GM19240 (cell line): Measurements from ENCODE around the gene SYMPK.
A peak's percentile ranks its signal among the peaks of the same experiment; 100 is the strongest.
"Not testable (repeated sequence)": the region's sequence is repeated elsewhere in the genome, so short reads cannot be mapped to it uniquely, and the experiment has no call there.

Experiments
- DNase-seq: peaks from one replicate; pipeline ENCODE4 v3.0.0; 2011; ENCODE audit warnings: low spot score; ENCODE audit not compliant: insufficient read length

The SYMPK gene

DNA sequence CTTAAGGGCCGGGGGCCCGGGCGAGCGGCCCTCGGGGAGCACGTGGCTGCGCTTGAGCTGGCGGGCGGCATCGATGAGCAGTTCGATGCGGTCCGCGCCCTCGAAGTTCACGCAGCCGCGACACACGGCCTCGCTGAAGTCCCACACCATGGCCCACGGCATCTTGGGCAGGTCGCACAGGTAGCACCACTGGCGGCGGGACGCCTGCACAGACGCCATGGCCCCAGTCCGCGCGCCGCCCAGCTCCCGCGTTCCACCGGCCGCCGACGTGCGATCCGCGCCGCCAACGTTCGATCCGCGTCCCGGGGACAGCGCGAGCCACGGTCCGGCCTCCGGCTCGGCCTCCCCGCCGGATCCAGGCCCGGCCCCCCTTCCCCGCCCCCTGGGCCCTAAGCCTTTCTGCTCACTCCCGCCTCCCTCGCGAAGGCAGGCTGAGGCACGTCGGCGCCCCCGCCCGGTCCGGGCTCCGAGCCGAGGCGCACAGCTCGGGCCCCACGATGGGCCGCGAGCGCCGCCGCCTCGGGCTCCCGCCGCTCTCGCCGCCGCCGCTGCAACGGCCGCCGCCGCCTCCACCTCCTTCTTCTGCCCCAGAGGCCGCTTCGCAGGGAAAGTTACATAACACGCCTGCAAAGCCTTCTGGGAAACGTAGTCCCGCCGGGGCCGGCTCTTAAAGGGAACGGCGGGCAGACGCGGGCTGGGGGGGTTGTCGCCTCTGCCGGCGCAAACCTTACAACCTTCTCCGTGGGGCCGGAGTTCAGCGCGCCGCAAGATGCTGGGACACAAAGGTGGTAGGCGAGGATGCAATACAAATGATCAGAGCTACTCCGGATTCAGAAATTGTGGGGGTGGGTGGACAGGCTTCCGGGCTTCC, 22.8 kb upstream of the SYMPK start, which contains the start of gene IRF2BP1:
Gene IRF2BP1, minus strand, starts transcription at position 586 of the 871 bp plus-strand sequence. Its CDS starts 367 bp downstream, at position 219.
- DNase-seq = peak; percentile 88

DNA sequence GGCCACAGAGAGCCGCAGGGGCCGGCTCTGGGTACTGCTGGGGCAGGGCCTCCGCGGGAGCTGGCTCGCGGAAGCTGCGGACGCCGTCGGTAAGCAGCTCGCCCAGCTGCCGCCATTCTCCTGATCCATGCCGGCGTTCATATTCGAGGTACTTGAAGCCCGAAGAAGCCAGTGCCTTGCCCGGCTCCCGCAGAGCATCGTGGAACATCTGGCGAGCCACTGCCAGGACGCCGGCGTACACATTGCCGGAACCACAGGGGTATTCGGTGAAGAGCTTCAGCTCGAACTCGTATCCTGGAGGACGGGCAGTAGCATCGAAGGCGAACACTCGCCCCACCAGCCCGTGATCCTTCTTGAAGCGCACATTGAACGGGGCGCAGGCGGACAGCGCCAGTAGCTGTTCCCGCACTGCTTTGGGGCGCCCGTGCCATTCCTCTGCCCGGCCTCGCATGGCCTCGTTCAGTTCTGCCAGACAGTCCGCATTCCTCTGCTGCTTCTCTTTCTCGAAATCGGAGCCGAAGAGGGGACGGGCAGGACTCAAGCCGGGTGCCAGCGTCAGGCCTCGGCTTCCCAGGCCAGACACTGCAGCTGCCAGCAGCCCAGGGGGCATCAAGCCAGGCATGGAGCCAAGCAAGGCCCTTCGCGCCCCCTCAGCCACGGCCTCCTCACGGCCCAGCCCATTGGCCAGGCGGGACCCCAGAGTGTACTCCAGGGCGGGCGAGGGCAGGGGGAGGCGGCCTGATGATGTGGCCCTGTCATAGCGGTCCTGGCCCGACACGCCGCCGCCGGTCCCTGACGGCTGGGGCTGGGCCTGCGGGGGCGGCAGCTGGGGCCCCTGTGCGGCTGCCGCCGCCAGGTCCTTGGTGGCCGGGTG, 22.0 kb upstream of the SYMPK start:
- no peak for DNase-seq

DNA sequence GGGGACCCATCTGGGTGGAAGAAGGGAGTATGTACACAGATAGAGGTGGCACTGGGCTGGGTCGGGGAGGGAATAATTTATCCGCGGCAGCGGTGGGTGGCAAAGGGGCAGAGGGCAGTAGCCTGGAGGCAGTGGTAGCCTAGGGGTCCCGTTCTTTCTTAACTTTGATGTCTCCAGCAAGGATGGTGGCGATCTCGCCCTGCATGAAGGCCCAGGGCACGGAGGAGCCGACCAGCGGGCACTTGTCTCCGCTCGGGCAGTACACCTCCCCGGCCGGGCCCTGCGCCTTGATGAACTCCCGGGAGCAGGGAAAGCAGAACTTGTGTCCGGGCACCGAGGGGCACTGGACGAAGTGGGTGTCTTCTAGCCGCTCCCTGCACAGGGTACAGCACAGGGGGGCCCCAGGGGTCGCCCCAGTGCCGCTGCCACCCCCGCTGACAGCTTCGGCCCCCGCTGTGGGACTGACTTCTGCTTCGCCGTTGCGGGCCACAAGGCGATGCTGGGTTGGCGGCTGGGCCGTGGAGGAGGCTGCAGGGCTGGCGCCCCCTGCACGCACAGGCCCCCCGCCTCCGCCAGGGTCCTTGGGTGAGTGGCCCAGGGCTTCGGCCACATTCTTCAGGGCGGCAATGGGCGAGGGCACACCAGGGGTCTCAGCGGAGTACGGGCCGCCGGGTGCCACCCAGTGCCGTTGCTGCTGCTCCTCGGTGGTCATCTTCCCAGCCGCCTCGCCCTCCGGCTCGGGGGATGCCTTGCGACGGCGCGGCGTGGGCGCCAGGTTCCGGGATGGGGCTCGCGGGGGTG, 21.1 kb upstream of the SYMPK start:
- DNase-seq = no peak

DNA sequence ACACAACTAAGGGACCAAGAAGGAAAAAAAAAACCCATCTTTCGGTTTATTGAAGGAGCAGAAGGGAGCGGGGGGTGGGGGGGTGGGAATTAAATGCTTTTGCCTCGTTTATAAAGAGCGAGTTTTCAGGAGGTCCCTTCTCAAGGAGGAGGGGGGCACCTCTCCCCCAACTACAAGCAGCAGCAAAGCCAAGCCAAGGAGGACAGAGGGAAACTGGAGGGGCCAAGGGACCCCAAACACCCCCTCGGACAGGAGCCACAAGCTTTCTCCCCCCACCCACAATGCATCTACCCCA, 20.6 kb upstream of the SYMPK start:
- DNase-seq = no peak

DNA sequence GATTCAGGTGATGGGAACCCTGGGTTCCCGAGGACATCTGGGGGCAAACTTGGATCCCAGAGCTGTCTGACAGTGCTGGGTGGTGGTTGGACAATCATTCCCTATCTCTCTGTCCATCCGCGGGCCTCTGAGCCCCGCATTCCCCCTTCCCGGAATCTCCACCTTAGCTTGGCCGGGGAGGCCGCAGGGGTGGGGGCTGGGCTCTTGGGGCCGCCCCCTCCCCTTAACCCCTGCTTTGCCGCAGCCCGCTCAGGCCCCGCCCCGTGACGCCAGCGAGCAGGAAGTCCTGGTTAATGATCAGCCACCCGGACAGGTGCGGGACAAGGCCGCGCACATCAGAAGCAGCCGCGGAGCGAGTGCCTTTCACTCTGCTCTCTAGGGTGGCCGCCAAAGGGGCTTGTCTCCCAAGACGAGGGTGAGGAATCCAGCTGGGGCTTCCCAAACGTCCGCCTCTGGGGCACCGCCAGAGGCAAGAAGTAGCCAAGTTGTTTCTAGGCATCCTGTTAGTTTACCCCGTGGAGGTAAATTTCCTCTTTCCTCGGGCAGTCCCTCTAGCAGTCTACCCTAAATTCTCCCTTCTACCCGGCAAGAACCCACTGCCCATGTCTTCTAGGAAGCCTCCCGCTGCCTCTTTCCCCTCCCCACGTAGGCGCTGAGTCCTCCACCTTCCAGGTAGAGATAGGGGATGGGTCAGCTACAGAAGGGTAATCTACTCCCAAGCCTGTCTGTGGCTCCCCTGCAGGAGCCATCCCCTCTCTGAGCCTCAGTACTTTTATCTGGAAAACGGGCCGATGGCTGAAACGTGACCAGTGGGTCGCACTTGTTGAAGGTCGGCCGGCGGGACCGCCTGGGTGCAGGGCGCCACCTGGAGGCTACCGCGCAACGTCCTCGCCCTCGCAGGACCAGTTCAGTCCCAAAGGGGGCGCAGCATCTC, 20.0 kb upstream of the SYMPK start:
- peak; percentile 70 for DNase-seq

DNA sequence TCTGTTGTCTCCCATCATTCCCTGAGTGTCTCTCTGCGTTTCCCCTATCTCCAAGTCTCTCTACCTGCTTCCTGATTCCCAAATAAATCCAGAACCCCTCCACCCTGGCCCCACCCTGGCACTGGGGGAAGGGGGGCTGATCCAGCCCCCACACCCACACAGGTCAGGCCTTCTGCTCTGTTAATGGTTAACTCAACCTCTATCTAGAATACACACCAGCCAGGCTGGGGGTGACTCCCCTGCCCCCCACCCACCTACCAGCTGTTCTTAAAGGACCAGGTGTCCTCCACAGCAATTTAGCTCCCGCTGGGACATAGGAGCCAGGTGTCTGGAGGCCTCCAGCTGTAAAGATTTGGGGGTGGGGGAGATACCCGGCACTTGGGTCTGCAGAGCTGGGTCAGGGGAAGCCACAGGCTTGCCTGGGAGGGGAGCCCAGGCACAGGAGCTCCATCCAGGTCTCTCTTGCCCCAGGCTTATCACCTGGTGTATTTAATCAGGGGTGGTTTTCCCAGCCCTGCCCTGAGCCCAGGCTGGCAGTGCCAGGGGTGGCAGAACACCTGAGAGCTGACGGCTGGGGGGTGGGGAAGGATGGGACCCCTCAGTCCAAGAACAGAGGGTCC, 19.1 kb upstream of the SYMPK start:
- no peak for DNase-seq

DNA sequence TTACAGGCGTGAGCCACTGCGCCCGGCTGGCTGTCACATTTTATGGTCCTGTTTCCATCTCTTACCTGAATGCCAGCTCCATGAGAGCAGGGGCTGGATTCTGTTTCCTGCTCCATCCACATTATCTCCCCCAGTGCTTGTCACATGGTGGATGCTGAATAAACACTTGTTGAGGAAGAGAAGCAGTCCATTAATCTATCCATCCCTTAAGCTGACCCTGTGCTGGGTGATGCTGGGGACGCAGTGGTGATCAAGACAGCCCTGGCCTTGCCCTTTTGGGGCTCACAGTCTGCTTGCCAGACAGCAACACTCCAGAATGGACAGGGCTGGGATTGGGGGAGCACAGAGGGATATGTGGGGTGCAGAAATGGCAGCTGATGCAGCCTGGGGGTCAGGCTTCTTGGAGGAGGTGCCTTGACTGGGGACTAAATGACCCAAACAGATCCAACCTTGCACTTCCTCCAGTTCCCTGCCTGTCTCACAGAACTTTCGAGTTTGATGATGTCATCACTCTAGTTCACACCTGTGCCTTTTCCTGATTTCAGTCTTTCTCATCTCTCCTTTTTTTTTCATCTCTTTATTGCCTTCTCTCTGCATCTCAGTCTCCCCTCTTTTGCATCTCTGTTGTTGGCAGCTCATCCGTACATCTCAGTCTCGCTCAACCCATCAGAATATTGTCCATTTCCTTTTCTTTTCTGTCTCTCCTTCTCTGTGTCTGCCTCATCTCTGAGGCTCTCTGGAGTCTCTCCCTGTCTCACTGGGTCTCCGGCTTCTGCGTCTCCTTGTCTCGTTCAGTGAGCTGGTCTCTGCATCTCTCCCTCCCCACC, 18.3 kb upstream of the SYMPK start:
- DNase-seq = no peak

DNA sequence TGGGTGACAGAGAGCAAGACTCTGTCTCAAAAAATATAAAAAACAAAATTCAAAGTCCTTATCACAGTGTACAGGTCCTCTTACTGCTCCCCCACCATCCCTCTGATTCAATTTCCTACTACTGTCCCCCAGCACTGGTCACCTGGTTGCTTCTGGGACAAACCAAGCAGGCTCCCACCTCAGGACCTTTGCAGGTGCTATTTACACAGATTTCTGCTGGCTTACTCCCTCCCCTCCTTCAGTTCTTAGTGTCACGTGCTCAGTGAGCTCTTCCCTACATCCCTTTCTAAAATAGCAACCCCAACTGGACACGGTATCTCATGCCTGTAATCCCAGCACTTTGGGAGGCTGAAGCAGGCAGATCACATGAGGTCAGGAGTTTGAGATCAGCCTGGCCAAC, 17.0 kb upstream of the SYMPK start:
- no peak for DNase-seq

DNA sequence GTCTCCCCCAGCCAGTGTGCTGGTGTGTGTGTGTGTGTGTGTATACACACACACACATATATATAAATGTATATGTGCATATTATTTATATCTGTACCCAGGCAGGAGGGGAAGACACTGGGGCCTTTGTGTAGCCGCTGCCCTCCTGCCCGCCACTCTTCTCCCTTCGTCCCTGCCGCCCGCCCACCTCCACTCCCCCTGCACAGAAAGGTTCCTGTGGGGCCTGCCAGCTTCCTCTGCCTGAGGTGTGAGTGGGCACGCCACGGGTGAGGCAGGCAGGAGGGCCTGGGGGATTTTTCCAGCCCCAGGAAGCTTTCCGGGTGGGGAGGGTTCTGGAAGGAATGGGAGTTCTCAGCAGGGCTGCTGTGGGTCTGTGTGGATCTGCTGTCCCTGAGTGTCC, 16.1 kb upstream of the SYMPK start:
- no peak for DNase-seq

DNA sequence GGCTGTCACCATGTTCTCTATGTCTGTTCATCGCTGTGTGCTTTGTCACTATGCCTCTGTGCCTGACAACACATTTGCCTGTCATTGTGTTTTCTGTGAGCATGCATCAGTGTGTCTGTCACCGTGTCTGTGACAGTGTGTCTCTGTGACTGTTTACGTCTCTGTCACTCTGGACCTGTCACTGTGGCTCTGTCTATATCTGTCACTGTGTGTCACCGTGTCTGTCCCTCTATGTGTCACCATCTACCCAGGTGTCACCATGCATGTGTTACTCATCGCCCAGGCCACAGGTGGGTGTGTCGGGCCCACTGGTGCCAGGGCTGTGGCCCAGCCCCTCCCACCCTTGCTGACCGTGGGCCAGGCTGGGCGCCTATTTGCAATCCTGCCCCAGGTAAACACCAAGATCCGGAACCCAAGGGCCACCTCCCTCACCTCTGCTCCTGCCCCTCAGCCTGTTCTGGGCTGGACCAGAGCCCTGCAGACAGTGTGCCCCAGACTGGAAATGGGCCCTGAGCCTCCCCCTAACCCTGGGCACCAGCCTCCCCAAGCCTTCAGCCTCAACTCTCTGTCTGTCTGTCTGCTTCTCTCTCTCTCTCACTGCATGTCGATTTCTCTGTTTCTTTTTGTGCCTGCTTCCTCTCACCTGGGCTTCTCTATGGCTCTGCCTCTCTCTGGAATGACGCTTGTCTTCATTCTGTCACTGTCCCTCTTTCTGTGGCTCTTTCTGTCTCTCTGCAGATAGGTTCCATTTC, 15.3 kb upstream of the SYMPK start:
- no peak for DNase-seq

DNA sequence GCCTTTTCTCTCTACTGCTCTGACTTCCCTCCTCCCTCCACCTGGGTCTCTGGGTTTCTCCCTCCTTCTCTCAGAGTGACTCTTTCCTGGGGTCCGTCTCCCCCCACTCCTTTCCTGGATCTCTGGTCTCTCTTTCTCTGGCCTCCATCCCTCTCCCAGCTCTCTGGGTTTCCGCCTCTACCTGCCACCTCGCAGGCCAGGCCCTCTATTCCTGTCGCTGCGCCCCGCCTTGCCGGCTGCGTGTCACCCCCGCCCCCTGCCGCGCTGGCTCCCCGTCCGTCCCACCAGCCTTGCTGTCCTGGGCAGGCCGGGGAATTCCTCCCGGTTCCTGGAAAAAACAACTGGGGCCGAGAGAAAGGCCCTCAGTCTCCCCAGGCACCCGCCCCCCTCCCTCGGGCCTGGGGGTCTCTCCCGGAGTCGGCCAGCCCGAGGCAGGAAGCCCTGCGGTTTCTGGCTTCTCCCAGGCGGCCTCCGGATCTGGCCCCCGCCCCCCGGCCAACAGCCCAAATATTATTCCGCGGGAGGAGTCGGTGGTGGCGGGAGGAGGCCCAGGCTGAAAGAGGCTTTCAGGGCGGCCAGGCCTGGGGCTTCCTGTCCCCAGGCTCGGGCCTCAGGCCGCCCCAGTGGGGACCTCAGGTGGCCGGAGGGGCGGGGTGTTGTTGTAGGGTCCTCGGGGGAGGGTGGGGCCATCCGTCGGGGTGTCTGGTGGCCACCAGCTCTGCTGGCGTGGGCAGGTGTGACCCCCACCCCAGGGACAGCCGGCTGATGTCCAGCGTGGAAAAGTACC, 13.7 kb upstream of the SYMPK start:
- DNase-seq = no peak

DNA sequence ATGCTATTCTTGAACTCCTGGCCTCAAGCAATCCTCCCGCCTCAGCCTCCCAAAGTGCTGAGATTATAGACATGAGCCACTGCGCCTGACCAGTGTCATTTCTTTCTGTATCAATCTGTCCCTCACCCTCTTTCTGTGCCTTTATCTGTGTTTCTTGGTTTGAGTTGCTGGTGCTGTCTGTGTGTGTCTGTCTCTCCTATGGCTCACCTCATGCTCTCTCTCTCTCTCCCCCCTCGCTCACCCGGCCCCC, 13.1 kb upstream of the SYMPK start:
- DNase-seq = peak; percentile 63

DNA sequence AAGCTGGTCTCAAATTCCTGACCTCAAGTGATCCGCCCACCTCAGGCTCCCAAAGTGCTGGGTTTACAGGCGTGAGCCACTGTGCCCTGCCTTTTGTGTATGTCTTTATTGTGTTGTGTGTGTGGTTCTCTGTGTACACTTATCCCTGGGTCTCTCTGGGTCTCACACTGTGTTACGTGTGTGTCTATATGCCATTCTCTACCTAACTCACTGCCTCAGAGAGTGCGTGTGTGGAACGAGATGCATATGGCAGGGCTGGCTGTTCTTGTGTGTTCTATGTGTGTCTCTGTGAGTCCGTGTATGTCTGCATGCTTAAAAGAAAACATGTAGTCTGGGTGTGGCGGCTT, 11.6 kb upstream of the SYMPK start:
- DNase-seq = no peak

DNA sequence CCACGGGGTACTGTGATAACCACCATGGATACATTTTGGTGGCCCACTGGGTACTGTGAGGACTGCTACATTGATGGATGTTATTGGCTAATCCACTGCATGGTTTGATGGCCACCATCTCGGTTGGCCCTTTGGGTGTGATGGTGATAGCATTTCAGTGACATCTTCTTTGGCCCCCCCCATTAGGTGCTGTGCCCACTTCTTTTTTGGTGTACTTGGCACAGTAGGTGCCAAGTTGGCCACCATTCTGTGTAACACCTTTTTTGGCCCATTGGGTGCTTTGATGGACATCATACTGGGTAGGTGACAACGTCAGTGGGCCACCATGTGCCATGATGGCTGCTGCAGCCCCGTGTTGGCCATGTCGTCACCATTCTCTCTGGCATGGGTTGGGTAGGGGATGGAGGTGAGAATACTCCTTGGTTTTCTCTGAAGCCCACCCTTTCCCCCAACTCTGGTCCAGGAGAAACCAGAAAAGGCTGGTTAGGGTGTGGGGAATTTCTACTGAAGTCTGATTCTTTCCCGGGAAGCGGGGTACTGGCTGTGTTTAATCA, 10.3 kb upstream of the SYMPK start:
- no peak for DNase-seq

DNA sequence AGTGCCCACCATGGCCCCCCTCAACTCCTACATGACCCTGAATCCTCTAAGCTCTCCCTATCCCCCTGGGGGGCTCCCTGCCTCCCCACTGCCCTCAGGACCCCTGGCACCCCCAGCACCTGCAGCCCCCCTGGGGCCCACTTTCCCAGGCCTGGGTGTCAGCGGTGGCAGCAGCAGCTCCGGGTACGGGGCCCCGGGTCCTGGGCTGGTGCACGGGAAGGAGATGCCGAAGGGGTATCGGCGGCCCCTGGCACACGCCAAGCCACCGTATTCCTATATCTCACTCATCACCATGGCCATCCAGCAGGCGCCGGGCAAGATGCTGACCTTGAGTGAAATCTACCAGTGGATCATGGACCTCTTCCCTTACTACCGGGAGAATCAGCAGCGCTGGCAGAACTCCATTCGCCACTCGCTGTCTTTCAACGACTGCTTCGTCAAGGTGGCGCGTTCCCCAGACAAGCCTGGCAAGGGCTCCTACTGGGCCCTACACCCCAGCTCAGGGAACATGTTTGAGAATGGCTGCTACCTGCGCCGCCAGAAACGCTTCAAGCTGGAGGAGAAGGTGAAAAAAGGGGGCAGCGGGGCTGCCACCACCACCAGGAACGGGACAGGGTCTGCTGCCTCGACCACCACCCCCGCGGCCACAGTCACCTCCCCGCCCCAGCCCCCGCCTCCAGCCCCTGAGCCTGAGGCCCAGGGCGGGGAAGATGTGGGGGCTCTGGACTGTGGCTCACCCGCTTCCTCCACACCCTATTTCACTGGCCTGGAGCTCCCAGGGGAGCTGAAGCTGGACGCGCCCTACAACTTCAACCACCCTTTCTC, 9.4 kb upstream of the SYMPK start:
- no peak for DNase-seq

DNA sequence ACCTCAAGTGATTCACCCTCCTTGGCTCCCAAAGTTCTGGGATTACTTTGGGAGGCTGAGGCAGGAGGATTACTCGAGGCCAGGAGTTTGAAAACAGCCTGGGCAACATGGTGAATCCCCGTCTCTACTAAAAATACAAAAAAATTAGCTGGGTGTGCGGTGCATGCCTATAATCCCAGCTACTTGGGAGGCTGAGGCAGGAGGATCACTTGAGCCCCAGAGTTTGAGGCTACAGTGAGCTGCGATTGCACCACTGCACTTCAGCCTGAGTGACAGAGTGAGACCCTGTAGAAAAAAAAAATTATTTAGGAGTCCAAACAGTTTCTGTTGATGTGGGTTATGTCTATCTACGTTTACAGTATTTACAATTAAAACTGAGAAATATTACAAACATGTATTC, 7.9 kb upstream of the SYMPK start:
- no peak for DNase-seq

DNA sequence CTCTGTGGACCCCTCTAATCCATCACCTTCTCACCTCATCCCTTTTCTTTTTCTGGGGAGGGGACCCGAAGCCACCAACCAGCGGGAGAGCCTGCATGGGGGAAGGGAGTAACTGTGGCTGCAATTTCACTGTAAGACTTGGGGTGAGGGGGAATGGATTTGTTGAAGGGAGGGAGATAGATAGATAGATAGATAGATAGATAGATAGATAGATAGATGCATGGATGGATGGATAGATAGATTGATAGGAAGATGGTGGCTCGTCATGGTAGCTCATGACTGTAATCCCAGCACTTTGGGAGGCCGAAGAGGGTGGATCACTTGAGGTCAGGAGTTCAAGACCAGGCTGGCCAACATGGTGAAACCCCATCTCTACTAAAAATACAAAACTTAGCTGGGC, 4.3 kb upstream of the SYMPK start:
- not testable (repeated sequence) for DNase-seq
